NB4 (cell line): ENCODE measurements around the gene ACIN1.

Source experiments
- POLR2A ChIP-seq: IDR thresholded peaks from 2 replicates; pipeline ENCODE4 v1.6.1; 2011; ENCODE audit warnings: mild to moderate bottlenecking; ENCODE audit not compliant: insufficient read length; ENCODE audit errors: extremely low read depth
- TF ChIP-seq, protein P1 (sequence below): IDR thresholded peaks from 2 replicates; pipeline ENCODE4 v1.6.1; 2011; ENCODE audit warnings: low read depth, low read length

DNA sequence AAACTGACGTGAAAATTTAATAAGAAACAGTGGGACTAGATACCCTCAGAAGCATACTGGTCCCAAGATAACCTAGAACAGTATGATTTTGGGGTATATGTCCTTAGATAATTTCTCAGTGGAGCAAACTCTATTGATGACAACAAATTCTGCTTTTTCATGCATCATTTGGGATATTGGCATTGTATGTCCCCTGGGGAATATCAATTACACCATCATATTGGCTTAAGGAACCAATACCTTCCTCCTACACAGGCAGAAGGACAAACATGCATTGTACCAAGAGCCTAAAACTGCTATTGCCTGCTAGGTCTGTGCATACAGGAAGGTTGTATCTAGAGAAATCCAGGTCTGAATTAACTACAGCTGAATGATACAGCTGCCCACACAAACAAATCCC is 20.0 kb downstream of the ACIN1 start:
- TF ChIP-seq POLR2A = no peak
- TF ChIP-seq, protein P1, sequence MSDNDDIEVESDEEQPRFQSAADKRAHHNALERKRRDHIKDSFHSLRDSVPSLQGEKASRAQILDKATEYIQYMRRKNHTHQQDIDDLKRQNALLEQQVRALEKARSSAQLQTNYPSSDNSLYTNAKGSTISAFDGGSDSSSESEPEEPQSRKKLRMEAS = no peak
